Activated T-cell treated with anti-CD3 and anti-CD28 coated beads, Interleukin-2, amount 50 U/mL, for 1 hour (primary cell): ENCODE data around the gene FBXW12.
A peak's percentile ranks its signal among the peaks of the same experiment; 100 is the strongest.

ENCODE experiments used
- DNase-seq: peaks from one replicate; pipeline ENCODE4 v3.0.0-alpha.2; 2020

Gene FBXW12

GRCh38 chr3:48437812-48438211 lies 65.8 kb downstream of the FBXW12 start:
- DNase-seq, result no peak

- DNase-seq, result peak; percentile 97
Measured at GRCh38 chr3:48439820-48440589, 68.0 kb downstream of the FBXW12 start, which contains the start of the genes CCDC51 and TMA7. TSS of gene CCDC51 (minus strand) at chr3:48440119. CDS start at chr3:48435128, 4,991 bp downstream. TSS of gene TMA7 (plus strand) at chr3:48440257. CDS start at chr3:48440297, 40 bp downstream.

GRCh38 chr3:48440590-48440958 lies 68.6 kb downstream of the FBXW12 start:
- no peak for DNase-seq

GRCh38 chr3:48441940-48442339 lies 69.9 kb downstream of the FBXW12 start:
- DNase-seq, result no peak
